Measurements from ENCODE around the gene GXYLT1.

The GXYLT1 gene

GRCh38 chr12:42144408-42145196 lies at the start of gene GXYLT1:
Gene GXYLT1 (minus strand): TSS chr12:42144874. CDS start chr12:42144646, 228 bp downstream.
- peaks cover 37% of the 10 kb centered on the region for H4K20me1 ChIP-seq (ENCODE audit: insufficient read depth, low read length, poor library complexity, severe bottlenecking)
- no peaks in the 10 kb centered on the region for H3K9me3 ChIP-seq (ENCODE audit: insufficient read depth, low read depth, low read length)
- H3K36me3 ChIP-seq (ENCODE audit: insufficient read depth, low read length), result no peaks in the 10 kb centered on the region
- H3K9ac ChIP-seq (ENCODE audit: low read depth, low read length, poor library complexity, severe bottlenecking), result peak within 1 kb of the TSS; percentile 69
- H3K9me2 ChIP-seq (replicated peaks; ENCODE audit: low read depth, low read length), result no peaks in the 10 kb centered on the region
- no peaks in the 10 kb centered on the region for H3F3A ChIP-seq (ENCODE audit: low read depth)
- H3K27me3 ChIP-seq (ENCODE audit: insufficient read depth, low read length, poor library complexity, severe bottlenecking), result no peaks in the 10 kb centered on the region
- TF ChIP-seq EZH2phosphoT487 (IDR thresholded peaks at IDR 0.05; ENCODE audit: borderline replicate concordance), result no peak
- no peak for TF ChIP-seq CTCF (conservative IDR thresholded peaks at IDR 0.05; ENCODE audit: low read length)
- H2AFZ ChIP-seq (ENCODE audit: low read length), result peak within 1 kb of the TSS; percentile 85
- H3K4me1 ChIP-seq (ENCODE audit: insufficient read depth, low read length, poor library complexity, severe bottlenecking), result peaks cover 34% of the 10 kb centered on the region
- H3K4me3 ChIP-seq (ENCODE audit: low read length, poor library complexity, severe bottlenecking), result peak within 1 kb of the TSS; percentile 77
- H3K4me2 ChIP-seq (ENCODE audit: low read depth, low read length, poor library complexity, severe bottlenecking), result peak within 1 kb of the TSS; percentile 85
- H3K79me2 ChIP-seq (ENCODE audit: insufficient read depth, low read length), result peaks cover 48% of the 10 kb centered on the region

GRCh38 chr12:42192686-42193085 lies 48.0 kb upstream of the GXYLT1 start:
- Histone ChIP-seq H3K9me3 (ENCODE audit: insufficient read depth, low read depth, low read length) (no peaks in the 10 kb centered on the region), H2AFZ (ENCODE audit: low read length) (no peak overlapping the region), H4K20me1 (ENCODE audit: insufficient read depth, low read length, poor library complexity, severe bottlenecking) (peaks cover 2% of the 10 kb centered on the region), H3K4me3 (ENCODE audit: low read length, poor library complexity, severe bottlenecking) (no peak overlapping the region), H3K9me2 (replicated peaks; ENCODE audit: low read depth, low read length) (no peaks in the 10 kb centered on the region), H3K27me3 (ENCODE audit: insufficient read depth, low read length, poor library complexity, severe bottlenecking) (no peaks in the 10 kb centered on the region), H3K4me1 (ENCODE audit: insufficient read depth, low read length, poor library complexity, severe bottlenecking) (no peaks in the 10 kb centered on the region), H3K4me2 (ENCODE audit: low read depth, low read length, poor library complexity, severe bottlenecking) (no peak overlapping the region), H3K79me2 (ENCODE audit: insufficient read depth, low read length) (no peaks in the 10 kb centered on the region; the same call in 1 of the 2 replicates), H3K9ac (ENCODE audit: low read depth, low read length, poor library complexity, severe bottlenecking) (no peak overlapping the region), H3F3A (ENCODE audit: low read depth) (no peaks in the 10 kb centered on the region), H3K36me3 (ENCODE audit: insufficient read depth, low read length) (peaks cover 39% of the 10 kb centered on the region; the same call in 1 of the 2 replicates)
- TF ChIP-seq EZH2phosphoT487 (IDR thresholded peaks at IDR 0.05; ENCODE audit: borderline replicate concordance), result no peak
- TF ChIP-seq CTCF (conservative IDR thresholded peaks at IDR 0.05; ENCODE audit: low read length), result no peak

- Histone ChIP-seq H3K4me3 (ENCODE audit: low read length, poor library complexity, severe bottlenecking) (no peak overlapping the region), H3K4me1 (ENCODE audit: insufficient read depth, low read length, poor library complexity, severe bottlenecking) (no peaks in the 10 kb centered on the region), H3K9me3 (ENCODE audit: insufficient read depth, low read depth, low read length) (no peaks in the 10 kb centered on the region), H3K4me2 (ENCODE audit: low read depth, low read length, poor library complexity, severe bottlenecking) (no peak overlapping the region), H3K9ac (ENCODE audit: low read depth, low read length, poor library complexity, severe bottlenecking) (no peak overlapping the region), H3K9me2 (replicated peaks; ENCODE audit: low read depth, low read length) (no peaks in the 10 kb centered on the region), H3K79me2 (ENCODE audit: insufficient read depth, low read length) (no peaks in the 10 kb centered on the region; the same call in 1 of the 2 replicates), H2AFZ (ENCODE audit: low read length) (no peak overlapping the region), H3K36me3 (ENCODE audit: insufficient read depth, low read length) (peaks cover 35% of the 10 kb centered on the region; the same call in 1 of the 2 replicates), H4K20me1 (ENCODE audit: insufficient read depth, low read length, poor library complexity, severe bottlenecking) (peaks cover under 1% of the 10 kb centered on the region), H3F3A (ENCODE audit: low read depth) (no peaks in the 10 kb centered on the region), H3K27me3 (ENCODE audit: insufficient read depth, low read length, poor library complexity, severe bottlenecking) (no peaks in the 10 kb centered on the region)
- no peak for TF ChIP-seq EZH2phosphoT487 (IDR thresholded peaks at IDR 0.05; ENCODE audit: borderline replicate concordance)
- no peak for TF ChIP-seq CTCF (conservative IDR thresholded peaks at IDR 0.05; ENCODE audit: low read length)
These were observed 47.6 kb upstream of the GXYLT1 start for GRCh38 chr12:42192258-42192657.
